ENCODE results near the gene CYP8B1. TPM values are rescaled to one million over a fixed set of nuclear protein-coding genes. Genes with fewer than 3 reads are reported as not detected.
"Not testable (repeated sequence)": the region's sequence is repeated elsewhere in the genome, so short reads cannot be mapped to it uniquely, and the experiment has no call there.

Gene CYP8B1
- total RNA-seq, 1 donor from 2014 or later, result not detected

GRCh38 chr3:42891042-42891441, 15.4 kb upstream of the CYP8B1 start:
- no peaks in the 10 kb centered on the region for H3K9me3 ChIP-seq (ENCODE audit: control insufficient read depth in 3 of 3, low read length in 3 of 3)
- H3K4me3 ChIP-seq (ENCODE audit: low read length in 3 of 3), result no peak overlapping the region
- no peak overlapping the region for H3K9ac ChIP-seq (ENCODE audit: low read depth in 1 of 3, low read length in 3 of 3)
- no peak overlapping the region for H3K27ac ChIP-seq (ENCODE audit: low read depth, low read length)
- H3K4me1 ChIP-seq (ENCODE audit: control insufficient read depth in 3 of 3, insufficient read depth in 3 of 3, low read length in 3 of 3), result no peaks in the 10 kb centered on the region
- no peaks in the 10 kb centered on the region for H3K36me3 ChIP-seq (ENCODE audit: control insufficient read depth in 3 of 3, insufficient read depth in 3 of 3, low read length in 3 of 3)
- peaks cover 0 to 4% (median 0%) of the 10 kb centered on the region in 3 donors for H3K27me3 ChIP-seq (ENCODE audit: control insufficient read depth in 3 of 3, insufficient read depth in 3 of 3, low read length in 3 of 3)

GRCh38 chr3:42887084-42887483, 11.4 kb upstream of the CYP8B1 start:
- no peaks in the 10 kb centered on the region for H3K9me3 ChIP-seq (ENCODE audit: control insufficient read depth in 3 of 3, low read length in 3 of 3)
- H3K4me1 ChIP-seq (ENCODE audit: control insufficient read depth in 3 of 3, insufficient read depth in 3 of 3, low read length in 3 of 3), result no peaks in the 10 kb centered on the region
- peaks cover 0 to 4% (median 0%) of the 10 kb centered on the region in 3 donors for H3K27me3 ChIP-seq (ENCODE audit: control insufficient read depth in 3 of 3, insufficient read depth in 3 of 3, low read length in 3 of 3)
- H3K9ac ChIP-seq (ENCODE audit: low read depth in 1 of 3, low read length in 3 of 3), result no peak overlapping the region
- H3K27ac ChIP-seq (ENCODE audit: low read depth, low read length), result no peak overlapping the region
- no peaks in the 10 kb centered on the region for H3K36me3 ChIP-seq (ENCODE audit: control insufficient read depth in 3 of 3, insufficient read depth in 3 of 3, low read length in 3 of 3)
- H3K4me3 ChIP-seq (ENCODE audit: low read length in 3 of 3), result no peak overlapping the region

- Histone ChIP-seq H3K4me3 (ENCODE audit: low read length in 3 of 3) (no peak overlapping the region), H3K27me3 (ENCODE audit: control insufficient read depth in 3 of 3, insufficient read depth in 3 of 3, low read length in 3 of 3) (peaks cover 0 to 4% (median 0%) of the 10 kb centered on the region in 3 donors), H3K9me3 (ENCODE audit: control insufficient read depth in 3 of 3, low read length in 3 of 3) (no peaks in the 10 kb centered on the region), H3K9ac (ENCODE audit: low read depth in 1 of 3, low read length in 3 of 3) (no peak overlapping the region), H3K36me3 (ENCODE audit: control insufficient read depth in 3 of 3, insufficient read depth in 3 of 3, low read length in 3 of 3) (no peaks in the 10 kb centered on the region), H3K4me1 (ENCODE audit: control insufficient read depth in 3 of 3, insufficient read depth in 3 of 3, low read length in 3 of 3) (peaks cover under 1 to 4% (median 3%) of the 10 kb centered on the region in 3 donors), H3K27ac (ENCODE audit: low read depth, low read length) (no peak overlapping the region)
Measured at GRCh38 chr3:42886294-42886822, 10.7 kb upstream of the CYP8B1 start.

GRCh38 chr3:42884324-42884723, 8.6 kb upstream of the CYP8B1 start:
- Histone ChIP-seq H3K9me3 (ENCODE audit: control insufficient read depth in 3 of 3, low read length in 3 of 3) (no peaks in the 10 kb centered on the region), H3K9ac (ENCODE audit: low read depth in 1 of 3, low read length in 3 of 3) (no peak overlapping the region), H3K4me3 (ENCODE audit: low read length in 3 of 3) (no peak overlapping the region), H3K36me3 (ENCODE audit: control insufficient read depth in 3 of 3, insufficient read depth in 3 of 3, low read length in 3 of 3) (no peaks in the 10 kb centered on the region), H3K27ac (ENCODE audit: low read depth, low read length) (no peak overlapping the region), H3K4me1 (ENCODE audit: control insufficient read depth in 3 of 3, insufficient read depth in 3 of 3, low read length in 3 of 3) (peaks cover 9 to 15% (median 13%) of the 10 kb centered on the region in 3 donors), H3K27me3 (ENCODE audit: control insufficient read depth in 3 of 3, insufficient read depth in 3 of 3, low read length in 3 of 3) (peaks cover 0 to 4% (median 0%) of the 10 kb centered on the region in 3 donors)

- H3K27ac ChIP-seq (ENCODE audit: low read depth, low read length); H3K27me3 ChIP-seq (ENCODE audit: control insufficient read depth in 3 of 3, insufficient read depth in 3 of 3, low read length in 3 of 3); H3K9me3 ChIP-seq (ENCODE audit: control insufficient read depth in 3 of 3, low read length in 3 of 3); H3K9ac ChIP-seq (ENCODE audit: low read depth in 1 of 3, low read length in 3 of 3); H3K36me3 ChIP-seq (ENCODE audit: control insufficient read depth in 3 of 3, insufficient read depth in 3 of 3, low read length in 3 of 3); H3K4me3 ChIP-seq (ENCODE audit: low read length in 3 of 3): not testable (repeated sequence)
- peaks cover 9 to 15% (median 13%) of the 10 kb centered on the region in 3 donors for H3K4me1 ChIP-seq (ENCODE audit: control insufficient read depth in 3 of 3, insufficient read depth in 3 of 3, low read length in 3 of 3)
Measured at GRCh38 chr3:42883251-42883930, 7.7 kb upstream of the CYP8B1 start.

- H3K9ac ChIP-seq (ENCODE audit: low read depth in 1 of 3, low read length in 3 of 3), result peak overlapping the region; percentile 80 to 92 (median 90)
- H3K36me3 ChIP-seq (ENCODE audit: control insufficient read depth in 3 of 3, insufficient read depth in 3 of 3, low read length in 3 of 3), result no peaks in the 10 kb centered on the region
- H3K27ac ChIP-seq (ENCODE audit: low read depth, low read length), result peak overlapping the region; percentile 69
- H3K27me3 ChIP-seq (ENCODE audit: control insufficient read depth in 3 of 3, insufficient read depth in 3 of 3, low read length in 3 of 3), result no peaks in the 10 kb centered on the region
- peaks cover 9 to 15% (median 14%) of the 10 kb centered on the region in 3 donors for H3K4me1 ChIP-seq (ENCODE audit: control insufficient read depth in 3 of 3, insufficient read depth in 3 of 3, low read length in 3 of 3)
- H3K9me3 ChIP-seq (ENCODE audit: control insufficient read depth in 3 of 3, low read length in 3 of 3), result no peaks in the 10 kb centered on the region
- peak overlapping the region; percentile 73 to 79 (median 77) for H3K4me3 ChIP-seq (ENCODE audit: low read length in 3 of 3)
Measured at GRCh38 chr3:42880601-42881451, 5.1 kb upstream of the CYP8B1 start.

GRCh38 chr3:42880183-42880582, 4.5 kb upstream of the CYP8B1 start:
- H3K9me3 ChIP-seq (ENCODE audit: control insufficient read depth in 3 of 3, low read length in 3 of 3), result no peaks in the 10 kb centered on the region
- H3K9ac ChIP-seq (ENCODE audit: low read depth in 1 of 3, low read length in 3 of 3), result peak overlapping the region; percentile 80 to 92 (median 90)
- peak overlapping the region; percentile 73 to 79 (median 77) for H3K4me3 ChIP-seq (ENCODE audit: low read length in 3 of 3)
- H3K27me3 ChIP-seq (ENCODE audit: control insufficient read depth in 3 of 3, insufficient read depth in 3 of 3, low read length in 3 of 3), result no peaks in the 10 kb centered on the region
- H3K4me1 ChIP-seq (ENCODE audit: control insufficient read depth in 3 of 3, insufficient read depth in 3 of 3, low read length in 3 of 3), result peaks cover 9 to 16% (median 15%) of the 10 kb centered on the region in 3 donors
- peak overlapping the region; percentile 69 for H3K27ac ChIP-seq (ENCODE audit: low read depth, low read length)
- no peaks in the 10 kb centered on the region for H3K36me3 ChIP-seq (ENCODE audit: control insufficient read depth in 3 of 3, insufficient read depth in 3 of 3, low read length in 3 of 3)

- Histone ChIP-seq H3K36me3 (ENCODE audit: control insufficient read depth in 3 of 3, insufficient read depth in 3 of 3, low read length in 3 of 3) (no peaks in the 10 kb centered on the region), H3K27ac (ENCODE audit: low read depth, low read length) (no peak overlapping the region), H3K27me3 (ENCODE audit: control insufficient read depth in 3 of 3, insufficient read depth in 3 of 3, low read length in 3 of 3) (no peaks in the 10 kb centered on the region), H3K9ac (ENCODE audit: low read depth in 1 of 3, low read length in 3 of 3) (no peak overlapping the region), H3K9me3 (ENCODE audit: control insufficient read depth in 3 of 3, low read length in 3 of 3) (no peaks in the 10 kb centered on the region), H3K4me3 (ENCODE audit: low read length in 3 of 3) (no peak overlapping the region), H3K4me1 (ENCODE audit: control insufficient read depth in 3 of 3, insufficient read depth in 3 of 3, low read length in 3 of 3) (peaks cover 9 to 16% (median 15%) of the 10 kb centered on the region in 3 donors)
Measured at GRCh38 chr3:42877881-42878280, 2.2 kb upstream of the CYP8B1 start.

- Histone ChIP-seq H3K9me3 (ENCODE audit: control insufficient read depth in 3 of 3, low read length in 3 of 3) (no peaks in the 10 kb centered on the region), H3K4me3 (ENCODE audit: low read length in 3 of 3) (no peak overlapping the region), H3K36me3 (ENCODE audit: control insufficient read depth in 3 of 3, insufficient read depth in 3 of 3, low read length in 3 of 3) (no peaks in the 10 kb centered on the region), H3K9ac (ENCODE audit: low read depth in 1 of 3, low read length in 3 of 3) (no peak overlapping the region), H3K27ac (ENCODE audit: low read depth, low read length) (no peak overlapping the region), H3K27me3 (ENCODE audit: control insufficient read depth in 3 of 3, insufficient read depth in 3 of 3, low read length in 3 of 3) (no peaks in the 10 kb centered on the region), H3K4me1 (ENCODE audit: control insufficient read depth in 3 of 3, insufficient read depth in 3 of 3, low read length in 3 of 3) (peaks cover 9 to 20% (median 19%) of the 10 kb centered on the region in 3 donors)
Measured at GRCh38 chr3:42876940-42877720, 1.5 kb upstream of the CYP8B1 start.
